MV-4-11 (cell line): ENCODE measurements around the gene DGCR6.
A peak's percentile ranks its signal among the peaks of the same experiment; 100 is the strongest.
"Not testable (repeated sequence)": the region's sequence is repeated elsewhere in the genome, so short reads cannot be mapped to it uniquely, and the experiment has no call there.

ENCODE experiments used
- DNase-seq: peaks from one replicate; lab custom pipeline; 2025; lab: John Stamatoyannopoulos, UW

DGCR6 gene

GRCh38 chr22:18931905-18932652 is 26.0 kb downstream of the DGCR6 start:
- DNase-seq: no peak

- no peak for DNase-seq
Observed at GRCh38 chr22:18933914-18934313, 27.8 kb downstream of the DGCR6 start.

GRCh38 chr22:18934688-18935087 is 28.6 kb downstream of the DGCR6 start:
- not testable (repeated sequence) for DNase-seq

GRCh38 chr22:18935889-18936529 is 29.9 kb downstream of the DGCR6 start, which contains the start of gene PRODH:
Gene PRODH, minus strand, starts transcription at chr22:18936293. Its CDS starts 6 bp downstream, at chr22:18936287.
- DNase-seq: no peak

GRCh38 chr22:18938691-18939090 is 32.6 kb downstream of the DGCR6 start:
- not testable (repeated sequence) for DNase-seq

GRCh38 chr22:18947105-18947504 is 41.0 kb downstream of the DGCR6 start:
- not testable (repeated sequence) for DNase-seq

- no peak for DNase-seq
Observed at GRCh38 chr22:18947905-18948304, 41.8 kb downstream of the DGCR6 start.

- DNase-seq: no peak
Observed at GRCh38 chr22:18950141-18950540, 44.0 kb downstream of the DGCR6 start.

GRCh38 chr22:18952022-18952421 is 45.9 kb downstream of the DGCR6 start:
- DNase-seq: no peak

GRCh38 chr22:18953128-18953527 is 47.0 kb downstream of the DGCR6 start:
- not testable (repeated sequence) for DNase-seq

- DNase-seq: peak; percentile 33
Observed at GRCh38 chr22:18954303-18954989, 48.3 kb downstream of the DGCR6 start.

GRCh38 chr22:18954990-18955571 is 49.0 kb downstream of the DGCR6 start:
- no peak for DNase-seq

GRCh38 chr22:18955696-18956095 is 49.6 kb downstream of the DGCR6 start:
- DNase-seq: no peak

GRCh38 chr22:18956121-18956895 is 50.2 kb downstream of the DGCR6 start:
- DNase-seq: not testable (repeated sequence)

- not testable (repeated sequence) for DNase-seq
Observed at GRCh38 chr22:18956956-18957355, 50.8 kb downstream of the DGCR6 start.

- not testable (repeated sequence) for DNase-seq
Observed at GRCh38 chr22:18957621-18958320, 51.7 kb downstream of the DGCR6 start.

- peak; percentile 8 for DNase-seq
Observed at GRCh38 chr22:18958321-18958705, 52.2 kb downstream of the DGCR6 start.

GRCh38 chr22:18958738-18959137 is 52.6 kb downstream of the DGCR6 start:
- DNase-seq: peak; percentile 70

GRCh38 chr22:18959266-18959665 is 53.1 kb downstream of the DGCR6 start:
- not testable (repeated sequence) for DNase-seq

- not testable (repeated sequence) for DNase-seq
Observed at GRCh38 chr22:18959741-18960140, 53.6 kb downstream of the DGCR6 start.
